Stimulated activated CD4-positive, alpha-beta T cell treated with anti-CD3 and anti-CD28 coated beads, Interleukin-1b, Interleukin-23, amount 100 ng/mL, for 1 hour (primary cell): Measurements from ENCODE around the gene TXNRD2.
A peak's percentile ranks its signal among the peaks of the same experiment; 100 is the strongest.
"Not testable (repeated sequence)": the region's sequence is repeated elsewhere in the genome, so short reads cannot be mapped to it uniquely, and the experiment has no call there.

Experiments
- DNase-seq, 2 donors: peaks; one replicate each; pipeline ENCODE4 v3.0.0-alpha.2; 2020; ENCODE audit warnings: low read depth in 2 of 2

TXNRD2 gene

DNA sequence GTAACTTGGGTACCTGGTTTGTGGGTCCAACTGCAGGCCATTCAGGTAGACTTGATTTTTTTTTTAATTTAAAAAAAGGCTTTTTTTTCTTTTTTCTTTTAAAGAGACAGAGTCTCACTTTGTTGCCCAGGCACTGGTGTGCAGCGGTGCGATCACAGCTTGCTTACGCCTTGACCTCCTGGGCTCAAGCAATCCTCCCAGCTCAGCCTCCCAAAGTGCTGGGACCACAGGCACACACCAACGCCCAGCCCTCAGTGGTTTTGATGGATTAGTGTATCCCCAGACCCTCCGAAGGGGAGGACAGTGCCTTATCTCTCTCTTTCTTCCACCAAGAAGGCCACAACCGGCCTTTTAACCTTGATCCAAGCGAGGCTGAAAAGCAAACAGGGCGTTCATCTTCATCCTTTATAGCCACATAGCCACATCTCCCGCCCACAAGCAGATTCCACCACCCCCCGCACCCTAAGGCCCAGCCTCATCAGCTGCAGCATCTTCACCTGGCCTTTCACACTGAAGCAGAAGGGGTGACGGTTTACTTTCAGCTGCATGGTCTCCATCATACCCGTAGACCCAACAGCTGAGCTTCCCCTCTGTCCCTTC lies 17.6 kb downstream of the TXNRD2 start:
- DNase-seq: no peak

GRCh38 chr22:19921544-19922081 lies 20.0 kb downstream of the TXNRD2 start:
- no peak for DNase-seq

DNA sequence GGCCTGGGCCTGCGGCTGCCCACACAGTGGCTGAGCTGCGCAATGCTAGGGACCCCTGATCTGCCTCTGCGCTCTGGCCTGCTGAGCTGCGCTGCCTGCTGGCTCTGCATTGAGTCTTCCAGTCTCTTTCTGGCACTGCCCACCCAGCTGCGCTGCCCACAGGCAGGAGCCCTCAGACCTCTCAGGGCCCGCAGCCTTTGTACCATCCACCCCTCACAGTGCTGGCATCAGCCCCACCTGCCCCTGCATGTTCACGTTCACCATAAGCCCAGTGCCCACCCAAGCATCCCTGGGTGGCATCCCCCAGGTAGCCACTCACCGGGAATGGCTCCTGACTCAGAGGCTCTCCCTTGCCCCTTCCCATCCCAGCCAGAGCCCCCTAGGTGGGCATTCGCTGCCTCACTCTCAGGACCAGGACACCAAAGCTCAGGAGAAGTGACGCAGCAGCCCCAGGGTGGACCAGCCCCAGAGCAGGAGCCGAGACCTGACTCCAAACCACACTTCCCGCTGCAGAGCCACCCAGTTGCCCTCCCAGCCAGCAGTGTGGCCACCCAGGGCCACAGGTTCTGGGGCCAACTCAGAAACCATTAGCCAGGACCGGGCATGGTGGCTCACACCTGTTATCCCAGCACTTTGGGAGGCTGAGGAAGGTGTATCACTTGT lies 21.8 kb downstream of the TXNRD2 start:
- DNase-seq: no peak

- DNase-seq: no peak
Observed at GRCh38 chr22:19918332-19919106, 23.1 kb downstream of the TXNRD2 start.

DNA sequence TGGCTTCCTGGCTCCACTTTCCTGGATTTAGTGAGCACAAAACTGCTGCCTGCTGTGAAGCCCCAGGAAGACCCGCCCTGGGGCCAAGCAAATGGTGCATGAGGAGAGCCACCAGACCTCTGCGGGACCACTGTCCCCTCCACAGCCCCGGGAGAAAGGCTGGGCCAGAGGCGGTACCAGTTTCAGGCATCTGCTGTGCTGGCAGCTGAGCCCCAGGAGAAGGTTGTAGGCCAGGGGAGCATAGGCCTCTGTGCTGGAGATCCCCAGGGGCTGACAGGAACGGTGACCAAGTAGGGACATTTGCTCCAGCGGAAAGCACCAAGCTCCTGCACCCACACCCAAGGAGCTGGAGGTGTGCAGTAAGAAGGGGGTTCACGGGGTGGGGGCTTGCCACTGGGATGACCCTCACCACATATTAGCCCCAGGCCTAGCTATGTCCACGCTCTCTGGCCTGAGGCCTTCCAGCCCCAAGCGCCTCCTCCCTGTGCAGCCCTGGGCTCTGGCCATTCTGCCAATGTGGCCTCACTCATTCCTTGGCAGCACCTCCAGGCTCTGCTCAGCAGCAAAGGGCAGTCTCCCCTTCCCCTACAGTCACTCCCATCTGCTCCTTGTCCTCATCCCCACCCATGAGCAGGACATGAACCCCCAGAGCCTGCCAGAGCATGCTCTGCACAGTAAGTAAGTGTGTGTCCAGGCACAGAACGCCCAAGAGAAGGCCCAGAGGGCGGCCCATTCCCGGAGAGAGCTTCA lies 24.1 kb downstream of the TXNRD2 start:
- DNase-seq: no peak

GRCh38 chr22:19916941-19917340 lies 24.7 kb downstream of the TXNRD2 start:
- DNase-seq: no peak

DNA sequence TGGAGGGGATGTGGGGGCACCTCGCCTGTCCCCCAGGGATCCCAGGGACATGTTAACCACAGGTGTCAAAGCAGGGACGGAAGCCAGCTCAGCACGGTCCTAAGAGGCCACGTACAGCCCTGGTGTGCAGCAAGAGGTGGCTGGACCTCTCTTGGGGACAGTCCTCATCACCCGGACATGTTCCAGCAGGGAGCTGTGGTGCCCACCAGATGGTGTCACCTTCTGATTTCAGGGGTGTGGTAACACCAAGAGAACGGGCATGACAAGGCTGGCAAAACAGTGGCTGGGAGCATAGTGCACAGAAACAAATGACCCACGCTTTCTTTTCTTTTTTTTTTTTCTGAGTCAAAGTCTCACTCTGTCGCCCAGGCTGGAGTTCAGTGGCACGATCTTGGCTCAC lies 25.6 kb downstream of the TXNRD2 start:
- DNase-seq: no peak

- DNase-seq: no peak
Observed at GRCh38 chr22:19915287-19915954, 26.2 kb downstream of the TXNRD2 start.

- no peak for DNase-seq
Observed at GRCh38 chr22:19914201-19914943, 27.2 kb downstream of the TXNRD2 start.

GRCh38 chr22:19913337-19913936 lies 28.2 kb downstream of the TXNRD2 start:
- no peak for DNase-seq

DNA sequence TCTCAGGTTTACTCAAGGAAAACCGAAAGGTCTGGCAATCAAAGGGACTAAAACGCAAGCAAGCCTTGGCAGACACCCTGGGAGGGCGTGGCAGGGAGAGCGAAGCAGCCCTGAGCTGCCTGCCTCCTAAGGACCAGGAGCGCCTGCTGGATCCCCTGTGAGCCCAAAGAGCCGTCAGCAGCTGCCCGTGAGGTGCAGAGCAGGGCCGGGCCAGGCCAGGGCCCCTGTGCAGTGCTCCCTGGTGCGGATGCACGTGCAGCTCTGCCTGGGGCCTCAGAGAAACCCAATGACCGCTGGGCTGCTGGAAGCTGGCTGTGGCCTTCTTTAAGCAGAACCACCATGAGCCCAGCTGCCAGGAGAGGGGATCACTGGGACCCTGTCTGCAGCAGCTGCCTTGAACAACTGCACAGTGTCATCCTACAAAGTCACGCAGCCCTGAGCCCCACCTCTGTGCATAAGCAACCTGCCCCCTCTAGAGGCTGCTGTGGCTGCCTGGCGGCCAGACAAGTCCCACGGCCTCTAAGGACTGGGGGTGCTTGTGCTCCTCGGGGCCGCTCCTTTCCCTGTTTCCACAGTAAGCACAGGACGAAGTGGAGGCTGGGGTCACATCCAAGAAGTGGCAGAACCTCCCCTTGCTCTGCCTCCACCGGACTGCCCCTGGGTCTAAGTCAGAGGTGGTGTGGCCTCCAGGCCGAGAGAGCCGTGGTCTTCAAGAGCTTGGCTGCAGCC lies 29.2 kb downstream of the TXNRD2 start:
- DNase-seq: no peak

GRCh38 chr22:19911540-19912270 lies 29.9 kb downstream of the TXNRD2 start:
- DNase-seq: no peak

DNA sequence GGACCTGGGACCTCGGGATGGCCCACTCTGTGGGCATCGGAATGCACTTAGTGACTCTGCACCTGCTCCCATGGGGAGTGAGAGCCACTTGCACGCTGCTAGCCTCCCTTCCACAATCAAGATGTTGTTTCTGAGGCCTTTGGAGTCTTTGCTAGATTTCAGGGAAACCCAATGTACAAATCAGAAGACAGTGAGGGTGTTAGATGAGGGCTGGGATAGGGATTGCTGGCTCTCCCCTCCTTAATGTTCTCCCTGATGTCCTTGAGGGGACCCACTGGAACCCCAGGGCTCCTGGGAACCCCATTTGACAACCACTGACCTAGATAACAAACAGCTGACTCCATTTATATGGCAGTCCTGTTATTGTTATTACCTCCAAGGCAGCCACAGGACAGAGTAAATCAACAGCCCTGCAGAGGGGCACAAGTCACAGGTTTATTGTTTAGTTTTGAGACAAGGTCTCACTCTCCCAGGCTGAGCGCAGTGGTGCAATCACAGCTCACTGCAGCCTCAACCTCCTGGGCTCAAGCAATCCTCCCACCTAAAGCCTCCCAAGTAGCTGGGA lies 31.4 kb downstream of the TXNRD2 start:
- no peak for DNase-seq

- peak; percentile 66 to 74 for DNase-seq
Observed at GRCh38 chr22:19909350-19910179, 32.1 kb downstream of the TXNRD2 start.

- not testable (repeated sequence) for DNase-seq
Observed at GRCh38 chr22:19907902-19908301, 33.7 kb downstream of the TXNRD2 start.

GRCh38 chr22:19906864-19907263 lies 34.8 kb downstream of the TXNRD2 start:
- DNase-seq: not testable (repeated sequence)
